H9 (cell line): ENCODE results near the gene EPHA2. TPM values are rescaled to one million over a fixed set of nuclear protein-coding genes. Genes with fewer than 3 reads are reported as not detected.

Experiments used
- DNase-seq: peaks from one replicate; pipeline ENCODE4 v3.0.0-alpha.2; 2017
- H2AFZ ChIP-seq: one replicate; pipeline ENCODE4 v1.6.1; 2013; ENCODE audit warnings: mild to moderate bottlenecking, low read length, control low read depth, moderate library complexity
- H2AK5ac ChIP-seq: 2 replicates; pipeline ENCODE4 v1.6.1; 2013; ENCODE audit warnings: low read length, control low read depth, mixed read lengths; ENCODE audit not compliant: insufficient read length
- H2BK120ac ChIP-seq: one replicate; pipeline ENCODE4 v1.6.1; 2013; ENCODE audit warnings: low read depth, mild to moderate bottlenecking, low read length, control low read depth, inconsistent platforms; ENCODE audit not compliant: poor library complexity, severe bottlenecking
- H2BK12ac ChIP-seq: 2 replicates; pipeline ENCODE4 v1.6.1; 2013; ENCODE audit warnings: low read length, control low read depth, mixed read lengths, low read depth; ENCODE audit not compliant: insufficient read length
- H2BK15ac ChIP-seq: 2 replicates; pipeline ENCODE4 v1.6.1; 2013; ENCODE audit warnings: low read depth, low read length, control low read depth
- H2BK20ac ChIP-seq: one replicate; pipeline ENCODE4 v1.6.1; 2013; ENCODE audit warnings: low read depth, mild to moderate bottlenecking, low read length, control low read depth, inconsistent platforms; ENCODE audit not compliant: poor library complexity, severe bottlenecking
- H2BK5ac ChIP-seq: 2 replicates; pipeline ENCODE4 v1.6.1; 2013; ENCODE audit warnings: low read length, control low read depth, mixed read lengths; ENCODE audit not compliant: insufficient read length
- H3K14ac ChIP-seq: 2 replicates; pipeline ENCODE4 v1.6.1; 2013; ENCODE audit warnings: low read length, control low read depth; ENCODE audit not compliant: insufficient read depth
- H3K18ac ChIP-seq: 2 replicates; pipeline ENCODE4 v1.6.1; 2013; ENCODE audit warnings: low read depth, mild to moderate bottlenecking, mixed read lengths, low read length, control low read depth; ENCODE audit not compliant: insufficient read length
- H3K23ac ChIP-seq: 2 replicates; pipeline ENCODE4 v1.6.1; 2013; ENCODE audit warnings: low read length, control low read depth, mixed read lengths, low read depth; ENCODE audit not compliant: insufficient read length
- H3K23me2 ChIP-seq: 2 replicates; pipeline ENCODE4 v1.6.1; 2013; ENCODE audit warnings: low read depth, mild to moderate bottlenecking, mixed read lengths, low read length, control low read depth; ENCODE audit not compliant: insufficient read length, poor library complexity, severe bottlenecking
- H3K27ac ChIP-seq: 2 replicates; pipeline ENCODE4 v1.5.1; 2013; ENCODE audit warnings: low read length, control low read depth, mixed read lengths, low read depth; ENCODE audit not compliant: insufficient read length
- H3K27me3 ChIP-seq: 2 replicates; pipeline ENCODE4 v1.6.1; 2013; ENCODE audit warnings: low read length, control low read depth, inconsistent platforms; ENCODE audit not compliant: insufficient read depth
- H3K4ac ChIP-seq: 2 replicates; pipeline ENCODE4 v1.6.1; 2013; ENCODE audit warnings: low read depth, mild to moderate bottlenecking, control low read depth, inconsistent platforms, low read length, moderate library complexity
- H3K4me1 ChIP-seq: 2 replicates; pipeline ENCODE4 v1.6.1; 2013; ENCODE audit warnings: low read length, control low read depth, inconsistent platforms; ENCODE audit not compliant: insufficient read depth
- H3K4me2 ChIP-seq: 2 replicates; pipeline ENCODE4 v1.6.1; 2013; ENCODE audit warnings: low read length, control low read depth, mixed read lengths; ENCODE audit not compliant: insufficient read length, insufficient read depth
- H3K56ac ChIP-seq: 2 replicates; pipeline ENCODE4 v1.6.1; 2013; ENCODE audit warnings: low read depth, mild to moderate bottlenecking, mixed read lengths, low read length, control low read depth; ENCODE audit not compliant: insufficient read length
- H3K79me1 ChIP-seq: 2 replicates; pipeline ENCODE4 v1.6.1; 2013; ENCODE audit warnings: low read depth, mild to moderate bottlenecking, moderate library complexity, low read length, control low read depth, inconsistent platforms; ENCODE audit not compliant: insufficient read depth, poor library complexity, severe bottlenecking
- H3K79me2 ChIP-seq: 2 replicates; pipeline ENCODE4 v1.6.1; 2013; ENCODE audit warnings: low read length, control low read depth, inconsistent platforms; ENCODE audit not compliant: insufficient read depth
- H3K9ac ChIP-seq: 2 replicates; pipeline ENCODE4 v1.6.1; 2013; ENCODE audit warnings: low read length, control low read depth, mixed read lengths; ENCODE audit not compliant: insufficient read length; ENCODE audit errors: extremely low read depth
- H3K9me3 ChIP-seq: one replicate; pipeline ENCODE4 v1.6.1; 2013; ENCODE audit warnings: low read depth, low read length, inconsistent platforms; ENCODE audit not compliant: control insufficient read depth
- H3T11ph ChIP-seq: one replicate; pipeline ENCODE4 v1.6.1; 2013; ENCODE audit warnings: mild to moderate bottlenecking, low read length, control low read depth, inconsistent platforms
- H4K20me1 ChIP-seq: one replicate; pipeline ENCODE4 v1.6.1; 2013; ENCODE audit not compliant: control insufficient read depth, insufficient read length, insufficient read depth
- H4K5ac ChIP-seq: 2 replicates; pipeline ENCODE4 v1.6.1; 2013; ENCODE audit warnings: low read depth, mild to moderate bottlenecking, mixed read lengths, low read length, control low read depth; ENCODE audit not compliant: insufficient read length
- H4K8ac ChIP-seq: replicated peaks from 2 replicates; pipeline ENCODE4 v1.6.1; 2013; ENCODE audit warnings: low read length, control low read depth, mixed read lengths, low read depth; ENCODE audit not compliant: insufficient read length
- H4K91ac ChIP-seq: 2 replicates; pipeline ENCODE4 v1.6.1; 2013; ENCODE audit warnings: low read depth, mild to moderate bottlenecking, moderate library complexity, mixed read lengths, low read length, control low read depth; ENCODE audit not compliant: insufficient read length
- H3K27ac Mint-ChIP-seq, 3 experiments: 2 replicates in 2 of 3; 3 replicates in 1 of 3; pipeline ENCODE4 v1.8.0; 2020 to 2021; ENCODE audit warnings: mixed read lengths in 3 of 3, mild to moderate bottlenecking in 1 of 3, moderate library complexity in 1 of 3
- H3K27me3 Mint-ChIP-seq: 2 replicates; pipeline ENCODE4 v1.8.0; 2021; ENCODE audit warnings: low read depth, mild to moderate bottlenecking, moderate library complexity, mixed read lengths
- H3K36me3 Mint-ChIP-seq, 3 experiments: 2 replicates in 2 of 3; 3 replicates in 1 of 3; pipeline ENCODE4 v1.8.0; 2020 to 2021; ENCODE audit warnings: low read depth in 3 of 3, mixed read lengths in 3 of 3; ENCODE audit not compliant: insufficient read depth in 1 of 3
- H3K4me1 Mint-ChIP-seq, 2 experiments: 2 replicates each; pipeline ENCODE4 v1.8.0; 2020; ENCODE audit warnings: mixed read lengths in 2 of 2
- H3K4me3 Mint-ChIP-seq, 2 experiments: 2 replicates in 1 of 2; 3 replicates in 1 of 2; pipeline ENCODE4 v1.8.0; 2020 to 2021; ENCODE audit warnings: mild to moderate bottlenecking in 2 of 2, mixed read lengths in 2 of 2, moderate library complexity in 1 of 2
- H3K9me3 Mint-ChIP-seq, 2 experiments: 2 replicates in 1 of 2; 3 replicates in 1 of 2; pipeline ENCODE4 v1.8.0; 2020; ENCODE audit warnings: mild to moderate bottlenecking in 2 of 2, mixed read lengths in 2 of 2, moderate library complexity in 1 of 2
- CTCF ChIP-seq: fragments of 200-600 bp; sonication (generic); conservative IDR thresholded peaks from 3 replicates; pipeline ENCODE4 v1.8.0; 2021; ENCODE audit warnings: antibody characterized with exemption, mild to moderate bottlenecking
- WGBS: extraction: QIAGEN DNeasy Blood & Tissue Kit; methylation state at CpG from one replicate; pipeline ENCODE4 v1.1.7; 2013; ENCODE audit warnings: missing lambda C conversion rate, low lambda C conversion rate, mixed read lengths; ENCODE audit not compliant: insufficient read length; ENCODE audit errors: extremely low coverage; 5-methylcytosine and 5-hydroxymethylcytosine counted together
- total RNA-seq: library from RNA; stranded (reverse); gene quantifications from 2 replicates; pipeline ENCODE4 v1.2.1, GENCODE V29; 2021

EPHA2 gene
- total RNA-seq, 1 experiment from 2014 or later: 33.1 TPM

- Mint-ChIP-seq H3K27ac (no peak overlapping the region), H3K4me3 (no peak overlapping the region), H3K27me3 (peaks cover 61% of the 10 kb centered on the region), H3K9me3 (no peaks in the 10 kb centered on the region; a peak in 1 of 5 replicates), H3K4me1 (peaks cover 12 to 24% of the 10 kb centered on the region in 2 experiments), H3K36me3 (no peaks in the 10 kb centered on the region)
- WGBS: no CpG with 5 or more reads among the region's 14 CpGs
- H3K18ac ChIP-seq: no peak overlapping the region
- H4K5ac ChIP-seq: no peak overlapping the region
- H3T11ph ChIP-seq: no peak overlapping the region
- H4K91ac ChIP-seq: no peak overlapping the region
- no peak overlapping the region for H2BK12ac ChIP-seq
- no peak overlapping the region for H3K23ac ChIP-seq
- H3K56ac ChIP-seq: no peak overlapping the region
- H2AK5ac ChIP-seq: no peak overlapping the region
- TF ChIP-seq CTCF: no peak
- H3K14ac ChIP-seq: no peak overlapping the region
- no peak overlapping the region for H2BK5ac ChIP-seq
- no peak overlapping the region for H2BK20ac ChIP-seq
- H3K4me1 ChIP-seq: no peaks in the 10 kb centered on the region
- H3K79me2 ChIP-seq: no peaks in the 10 kb centered on the region
- no peak overlapping the region for H2BK120ac ChIP-seq
- H3K4me2 ChIP-seq: no peak overlapping the region
- H3K27me3 ChIP-seq: peaks cover 5% of the 10 kb centered on the region; the same call in 1 of the 2 replicates
- no peak overlapping the region for H3K27ac ChIP-seq
- H2AFZ ChIP-seq: no peak overlapping the region
- H4K20me1 ChIP-seq: no peaks in the 10 kb centered on the region
- no peak for DNase-seq
- H3K9me3 ChIP-seq: no peaks in the 10 kb centered on the region
- H3K9ac ChIP-seq: no peak overlapping the region
- H3K79me1 ChIP-seq: no peaks in the 10 kb centered on the region
- H3K23me2 ChIP-seq: peaks cover 5% of the 10 kb centered on the region
- no peak overlapping the region for H4K8ac ChIP-seq
- no peak overlapping the region for H2BK15ac ChIP-seq
- no peak overlapping the region for H3K4ac ChIP-seq
These were observed 79.6 kb downstream of the EPHA2 start for GRCh38 chr1:16076031-16076864.
